Putamen (tissue), 1 donor: ENCODE data around the gene CDT1.

Experiments used
- DNase-seq: peaks from one replicate; pipeline ENCODE4 v3.0.0-alpha.2; 2016; ENCODE audit warnings: low spot score

The CDT1 gene

DNA sequence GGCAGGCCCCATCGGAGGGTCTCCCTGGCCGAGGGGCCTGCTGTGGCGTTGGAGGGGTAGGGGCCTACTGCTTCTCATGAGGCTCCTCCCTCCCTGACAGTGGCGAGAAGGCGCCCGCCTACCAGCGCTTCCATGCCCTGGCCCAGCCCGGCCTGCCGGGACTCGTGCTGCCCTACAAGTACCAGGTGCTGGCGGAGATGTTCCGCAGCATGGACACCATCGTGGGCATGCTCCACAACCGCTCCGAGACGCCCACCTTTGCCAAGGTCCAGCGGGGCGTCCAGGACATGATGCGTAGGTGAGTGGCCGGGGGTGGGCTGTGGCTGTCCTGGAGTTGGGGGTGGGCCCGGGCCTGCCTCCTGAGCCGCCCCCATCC lies 1.7 kb downstream of the CDT1 start:
- no peak for DNase-seq

DNA sequence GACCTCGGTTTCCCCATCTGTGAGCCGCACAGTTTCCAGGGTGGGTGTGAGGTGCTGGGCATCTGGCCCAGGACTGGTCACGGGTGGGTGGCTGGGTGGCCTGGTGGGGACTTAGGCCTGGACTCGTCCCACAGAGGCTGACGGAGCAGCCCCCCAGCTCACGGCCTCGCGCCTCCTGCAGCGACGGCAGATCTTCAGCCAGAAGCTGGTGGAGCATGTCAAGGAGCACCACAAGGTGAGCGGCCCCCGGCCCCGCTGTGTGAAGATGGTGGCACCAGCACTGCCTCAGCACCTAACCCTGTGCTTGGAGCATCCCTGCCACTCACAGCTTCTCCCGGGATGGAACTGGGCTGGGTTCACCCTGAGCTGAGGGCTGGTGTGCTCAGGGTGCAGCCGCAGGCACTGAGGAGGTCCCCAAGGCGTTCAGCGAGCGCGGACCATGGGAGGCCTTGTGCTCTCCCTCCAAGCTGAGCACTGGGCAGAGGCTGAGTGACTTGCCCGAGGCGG lies 2.4 kb downstream of the CDT1 start:
- no peak for DNase-seq

DNA sequence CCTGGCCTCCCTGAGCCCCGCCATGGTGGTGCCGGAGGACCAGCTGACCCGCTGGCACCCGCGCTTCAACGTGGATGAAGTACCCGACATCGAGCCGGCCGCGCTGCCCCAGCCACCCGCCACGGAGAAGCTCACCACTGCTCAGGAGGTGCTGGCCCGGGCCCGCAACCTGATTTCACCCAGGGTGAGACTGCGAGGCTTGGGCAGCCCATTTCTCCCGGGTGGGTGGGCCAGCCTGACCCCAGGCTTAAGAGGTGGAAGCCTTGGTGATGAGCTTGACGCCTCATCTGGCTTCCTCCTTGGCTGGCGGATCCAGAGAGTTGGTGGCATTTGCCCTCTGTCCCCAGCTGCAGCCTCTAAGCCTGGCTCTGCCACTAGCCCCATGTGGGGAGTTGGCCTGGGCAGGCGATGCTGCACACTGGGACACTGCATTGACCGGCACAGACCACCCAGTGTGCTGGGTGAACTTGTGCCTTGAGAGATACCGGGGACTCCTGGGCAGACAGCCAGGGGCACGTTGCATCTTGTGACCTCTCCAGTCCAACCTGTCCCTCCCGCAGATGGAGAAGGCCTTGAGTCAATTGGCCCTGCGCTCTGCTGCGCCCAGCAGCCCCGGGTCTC lies 3.0 kb downstream of the CDT1 start:
- DNase-seq: no peak

DNA sequence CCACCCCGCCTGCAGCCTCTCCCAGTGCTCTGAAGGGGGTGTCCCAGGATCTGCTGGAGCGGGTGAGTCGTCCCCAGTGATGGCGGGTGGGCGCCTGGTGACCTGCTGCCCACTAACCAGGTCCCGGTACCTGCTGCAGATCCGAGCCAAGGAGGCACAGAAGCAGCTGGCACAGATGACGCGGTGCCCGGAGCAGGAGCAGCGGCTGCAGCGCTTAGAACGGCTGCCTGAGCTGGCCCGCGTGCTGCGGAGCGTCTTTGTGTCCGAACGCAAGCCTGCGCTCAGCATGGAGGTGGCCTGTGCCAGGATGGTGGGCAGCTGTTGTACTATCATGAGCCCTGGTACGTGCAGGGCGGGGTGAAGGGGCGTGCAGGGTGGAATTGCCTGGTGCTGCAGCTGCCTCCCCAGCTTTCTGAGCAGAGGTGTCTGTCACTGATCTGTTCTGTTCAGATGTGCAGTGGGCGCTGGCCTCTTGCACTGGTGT lies 3.6 kb downstream of the CDT1 start:
- DNase-seq: no peak

DNA sequence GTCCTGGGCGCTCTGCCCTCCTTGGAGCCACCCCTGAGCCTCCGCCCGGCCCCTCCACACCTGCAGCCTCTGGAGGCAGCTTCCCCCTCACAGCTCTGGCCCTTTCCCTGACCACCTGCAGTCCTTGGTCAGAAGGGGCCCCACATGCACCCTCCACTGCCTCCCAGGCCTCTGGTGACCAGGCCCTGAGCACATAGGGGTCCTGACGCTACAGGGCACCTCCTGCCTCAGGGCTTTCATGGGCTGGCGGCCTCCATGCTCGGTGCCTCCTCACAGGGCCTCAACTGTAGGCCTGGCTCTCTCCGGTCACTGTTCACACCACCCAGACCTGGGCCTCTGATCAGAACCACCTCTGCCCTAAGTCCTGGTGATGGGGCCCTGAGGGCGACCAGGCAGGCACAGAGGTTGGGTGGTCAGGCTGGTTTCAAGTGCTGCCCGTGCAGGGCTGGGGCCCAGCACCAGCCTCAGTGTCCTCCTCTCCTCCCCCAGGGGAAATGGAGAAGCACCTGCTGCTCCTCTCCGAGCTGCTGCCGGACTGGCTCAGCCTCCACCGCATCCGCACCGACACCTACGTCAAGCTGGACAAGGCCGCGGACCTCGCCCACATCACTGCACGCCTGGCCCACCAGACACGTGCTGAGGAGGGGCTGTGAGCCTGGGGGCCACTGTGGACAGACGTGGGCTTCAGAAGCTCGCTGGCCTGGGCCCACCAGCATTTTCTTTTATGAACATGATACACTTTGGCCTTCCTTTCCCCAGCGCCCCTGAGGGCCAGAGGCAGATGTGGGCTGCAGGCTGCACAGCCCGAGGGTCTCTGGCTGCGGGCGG lies 4.3 kb downstream of the CDT1 start:
- DNase-seq: no peak

DNA sequence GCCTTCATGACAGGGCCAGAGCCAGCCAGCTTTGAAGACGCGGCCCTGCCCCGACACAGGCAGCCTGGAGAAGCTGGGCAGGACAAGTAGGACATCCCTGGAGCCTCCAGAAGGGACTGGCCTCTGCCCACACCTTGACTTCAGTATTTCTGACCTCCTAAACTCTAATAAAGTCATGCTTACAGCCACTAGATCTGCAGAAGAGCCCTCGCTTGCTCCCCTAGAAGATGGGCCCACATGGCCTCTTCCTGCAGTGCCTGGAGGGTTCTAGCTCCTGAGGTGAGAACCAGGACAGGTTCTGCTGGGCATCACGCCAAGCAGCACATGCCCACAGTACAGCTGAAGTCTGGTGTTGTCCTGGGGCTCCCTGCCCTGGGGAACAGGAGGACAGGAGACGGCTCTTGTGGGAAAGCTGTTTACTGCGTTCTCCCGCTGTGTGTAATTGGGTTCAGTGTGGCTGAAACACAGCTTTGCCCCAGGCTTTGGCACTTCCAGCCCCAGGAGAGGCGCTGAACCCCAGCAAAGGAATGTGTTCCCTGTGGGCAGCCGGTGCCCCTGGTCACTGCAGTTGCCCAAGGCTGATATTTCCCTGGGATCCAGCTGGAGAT lies 5.6 kb downstream of the CDT1 start:
- no peak for DNase-seq

DNA sequence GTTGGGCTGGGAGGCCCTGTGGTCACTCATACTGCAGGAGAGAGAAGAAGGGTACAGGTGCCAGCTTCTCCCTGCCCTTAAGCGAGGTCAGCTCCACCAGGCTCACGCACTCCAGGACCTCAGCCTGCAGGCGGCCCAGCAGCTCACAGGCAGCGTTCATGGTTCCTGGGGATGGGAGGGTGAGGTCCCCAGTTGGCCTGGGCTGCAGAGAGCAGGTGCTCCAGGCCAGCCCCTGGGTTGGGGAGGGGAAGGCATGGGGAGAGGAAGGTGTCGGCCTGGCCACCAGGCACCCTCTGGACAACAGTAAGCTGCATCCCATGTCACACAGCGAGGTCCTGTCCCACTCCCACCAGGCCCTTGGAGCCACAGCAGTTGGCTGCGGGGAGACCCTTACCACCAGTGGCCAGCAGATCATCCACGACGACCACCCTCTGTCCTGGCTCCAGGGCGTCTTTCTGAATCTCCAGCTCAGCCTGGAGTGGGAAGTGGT lies 6.1 kb downstream of the CDT1 start:
- DNase-seq: no peak

DNA sequence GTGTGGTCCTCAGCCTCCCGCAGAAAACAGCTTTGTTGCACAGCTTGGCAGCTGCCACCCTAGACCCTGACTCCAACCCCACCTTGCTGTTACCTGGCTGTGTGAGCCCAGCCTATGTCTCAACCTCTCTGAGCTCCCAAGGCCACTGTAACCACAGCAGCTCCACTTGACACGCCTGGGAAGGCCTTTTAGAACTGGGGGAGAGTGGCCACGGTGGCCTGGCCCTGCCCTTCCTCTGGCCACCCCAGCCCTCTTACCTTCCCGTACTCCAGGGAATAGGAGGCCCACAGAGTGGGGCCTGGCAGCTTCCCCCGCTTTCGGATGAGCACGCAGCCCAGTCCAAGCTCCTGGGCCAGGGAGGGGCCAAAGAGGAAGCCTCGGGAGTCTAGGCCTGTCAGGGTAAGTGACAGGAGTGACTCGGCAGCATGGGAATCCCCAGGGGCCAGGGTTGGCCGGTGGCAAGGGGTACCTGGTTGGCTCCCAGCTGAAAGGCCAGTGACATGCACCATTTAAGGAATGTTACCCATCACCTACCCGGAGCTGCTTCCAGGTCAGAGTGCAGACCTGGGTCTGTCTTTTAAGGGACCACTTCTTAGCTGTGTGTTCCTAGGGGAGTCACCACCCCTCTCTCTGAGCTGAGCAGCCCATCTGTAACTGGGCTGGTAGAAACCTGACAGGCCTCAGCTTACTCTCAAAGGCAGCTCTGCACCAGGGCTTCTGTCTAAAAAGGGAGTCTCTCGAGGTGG lies 6.8 kb downstream of the CDT1 start:
- no peak for DNase-seq

DNA sequence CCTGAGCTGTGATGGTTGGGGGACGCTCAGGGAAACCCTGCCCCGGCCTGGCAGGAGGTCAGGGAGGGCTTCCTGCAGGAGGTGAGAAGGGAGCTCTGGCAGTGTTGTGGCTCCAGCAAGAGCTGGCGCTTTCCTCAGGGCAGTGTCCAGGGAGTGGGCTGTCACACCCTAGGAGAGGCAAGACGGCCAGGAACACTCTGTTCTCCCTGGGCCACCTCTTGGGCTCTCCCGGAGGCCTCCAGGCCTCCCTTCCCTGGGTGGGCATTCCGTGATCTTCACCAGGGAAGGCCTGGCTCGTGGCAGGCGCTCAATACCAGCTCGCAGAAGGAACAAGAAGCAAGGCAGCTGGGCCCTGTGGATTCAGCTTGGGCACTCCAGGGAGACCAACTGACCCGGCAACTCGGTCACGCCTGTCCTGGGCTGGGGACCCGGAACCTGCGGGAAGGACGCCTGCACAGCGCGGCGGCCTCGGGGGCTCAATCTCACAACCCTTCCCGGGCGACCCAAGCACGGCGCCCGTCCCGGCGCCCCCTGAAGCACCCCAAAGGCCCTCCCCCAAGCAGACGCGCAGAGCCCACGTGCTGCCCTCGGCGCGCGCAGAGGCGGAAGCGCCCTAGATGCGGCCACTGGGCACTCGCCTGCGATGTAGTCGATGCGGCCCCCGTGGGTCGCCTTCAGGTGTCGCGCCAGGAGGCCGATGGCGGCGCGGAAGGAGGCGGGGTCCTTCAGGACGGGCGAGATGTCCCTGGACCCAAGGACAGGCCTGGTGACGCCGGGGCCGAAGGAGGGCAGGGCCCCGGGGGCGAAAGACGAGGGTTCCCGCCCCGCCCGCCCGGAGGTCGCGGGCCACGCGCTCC lies 7.6 kb downstream of the CDT1 start:
- peak; percentile 86 for DNase-seq

DNA sequence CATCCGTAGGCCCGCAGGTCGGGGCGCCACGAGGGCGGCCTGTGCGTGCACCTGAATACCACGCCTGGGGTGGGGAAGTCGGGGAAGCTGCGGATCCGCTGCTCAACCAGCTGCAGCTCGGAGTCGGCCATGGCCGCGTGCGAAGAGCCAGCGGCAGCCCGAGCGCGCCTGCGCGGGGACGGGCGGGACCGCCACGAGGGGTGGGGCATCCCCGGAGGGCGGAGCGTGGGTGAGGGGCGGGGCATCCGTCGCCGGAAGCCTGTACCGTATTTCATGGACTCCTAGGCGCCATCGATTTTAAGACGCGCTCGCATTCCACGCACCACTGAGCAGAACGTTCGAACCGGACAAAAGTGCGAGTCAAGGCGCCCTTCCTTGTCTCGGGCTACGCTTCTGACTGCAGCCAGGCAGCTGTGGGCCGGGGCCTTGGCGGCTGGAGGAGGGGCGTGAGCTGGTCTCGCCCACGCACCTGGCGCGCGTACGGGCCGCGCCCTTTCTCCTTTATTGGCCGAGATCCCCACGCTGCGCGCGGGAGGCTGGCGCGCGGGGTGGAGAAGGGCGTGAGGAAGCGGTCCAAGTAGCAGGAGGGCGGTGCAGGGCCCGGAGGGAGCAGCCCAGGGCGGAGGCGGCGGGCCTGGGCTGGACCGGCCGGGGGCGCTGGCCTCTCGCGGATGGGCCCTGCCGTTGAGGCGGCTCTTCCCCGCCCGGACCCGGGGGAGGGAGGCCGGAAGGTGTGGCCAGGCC lies 8.4 kb downstream of the CDT1 start, which contains the start of gene APRT:
Gene APRT, minus strand, starts transcription at position 160 of the 744 bp plus-strand sequence. Its CDS starts 29 bp downstream, at position 131.
- DNase-seq: peak; percentile 91

DNA sequence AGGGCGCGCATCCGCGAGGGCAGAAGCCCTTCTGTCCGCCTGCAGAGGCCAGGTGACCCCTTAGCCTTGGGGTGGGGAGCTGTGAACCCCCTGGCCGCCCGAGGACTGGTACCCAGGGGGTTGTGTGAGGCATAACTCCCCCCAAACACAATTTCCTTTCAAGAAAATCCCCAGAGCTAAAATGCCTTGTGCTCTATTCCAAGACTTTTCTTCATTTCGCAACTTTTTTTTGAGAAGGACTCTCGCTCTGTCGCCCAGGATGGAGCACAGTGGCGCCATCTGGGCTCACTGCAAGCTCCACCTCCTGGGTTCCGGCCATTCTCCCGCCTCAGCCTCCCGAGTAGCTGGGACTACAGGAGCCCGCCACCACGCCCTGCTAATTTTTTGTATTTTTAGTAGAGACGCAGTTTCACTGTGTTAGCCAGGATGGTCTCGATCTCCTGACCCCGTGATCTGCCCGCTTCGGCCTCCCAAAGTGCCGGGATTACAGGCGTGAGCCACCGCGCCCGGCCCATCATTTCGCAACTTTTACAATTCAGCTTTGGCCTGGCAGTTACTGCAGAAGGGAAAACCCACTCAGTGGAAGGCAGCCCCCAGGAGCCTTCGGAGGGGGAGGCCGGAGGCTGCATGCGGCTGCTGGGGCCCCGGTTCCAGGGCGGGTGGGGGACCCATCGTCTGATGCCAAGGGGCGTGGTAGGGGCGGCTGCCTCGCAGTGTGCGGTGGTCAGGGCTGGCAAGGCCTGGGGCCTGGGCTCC lies 9.1 kb downstream of the CDT1 start:
- DNase-seq: no peak

DNA sequence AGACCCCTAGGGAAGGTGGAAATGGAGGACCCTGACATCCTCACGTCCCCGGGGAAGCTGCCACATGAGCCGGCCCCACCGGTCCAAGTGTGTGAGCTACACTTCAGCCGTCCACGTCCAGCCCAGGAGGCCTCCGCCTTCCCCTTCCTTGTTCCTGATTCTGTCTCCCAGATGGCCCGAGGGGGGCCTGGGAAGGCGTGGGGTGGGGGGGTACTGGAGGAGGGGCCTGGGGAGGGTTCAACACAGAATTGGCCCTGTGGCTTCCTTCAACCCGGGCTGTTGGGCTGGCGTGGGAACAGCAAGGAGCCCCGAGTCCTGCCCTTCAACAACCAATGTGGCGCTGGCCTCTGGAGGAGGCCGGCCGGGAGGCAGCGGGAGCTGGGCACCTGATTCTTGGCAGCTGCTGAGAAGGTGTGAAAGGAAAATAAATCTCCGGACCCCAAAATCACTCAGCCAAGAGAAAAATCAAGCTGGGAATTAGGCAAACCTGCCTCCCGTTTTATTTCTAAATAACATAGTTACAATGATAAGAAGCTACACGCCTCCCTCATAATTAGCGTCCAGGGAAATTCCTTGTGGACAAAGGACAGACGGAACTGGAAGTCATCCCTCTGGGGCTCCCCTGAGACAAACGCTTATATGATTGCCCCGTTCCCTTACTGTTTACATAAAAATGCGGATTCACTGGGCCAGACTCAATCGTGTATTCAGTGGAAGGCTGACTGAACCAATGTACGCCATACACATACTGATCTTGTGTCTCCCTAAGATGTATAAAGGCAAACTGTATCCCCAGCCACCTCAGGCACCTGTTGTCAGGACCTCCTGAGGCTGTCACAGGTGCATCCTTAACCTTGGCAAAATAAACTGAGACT lies 9.9 kb downstream of the CDT1 start:
- DNase-seq: no peak

DNA sequence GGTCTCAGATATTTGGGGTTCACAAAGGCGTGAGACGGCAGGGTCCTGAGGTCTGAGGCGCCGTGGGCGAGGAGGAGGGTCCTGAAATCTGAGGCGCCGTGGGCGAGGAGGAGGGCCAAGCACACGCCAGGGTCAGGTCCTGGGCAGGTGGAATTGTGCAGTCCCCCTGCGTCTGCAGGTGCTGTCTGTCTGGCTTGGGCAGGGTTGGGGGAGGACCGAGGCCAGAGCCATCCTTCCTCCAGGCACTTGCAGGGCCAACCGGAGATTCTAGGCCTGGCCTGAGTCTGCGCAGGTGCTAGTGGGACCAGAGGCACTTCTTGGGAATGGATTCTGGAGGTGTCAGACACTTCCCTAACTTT lies 10.5 kb downstream of the CDT1 start:
- DNase-seq: no peak

DNA sequence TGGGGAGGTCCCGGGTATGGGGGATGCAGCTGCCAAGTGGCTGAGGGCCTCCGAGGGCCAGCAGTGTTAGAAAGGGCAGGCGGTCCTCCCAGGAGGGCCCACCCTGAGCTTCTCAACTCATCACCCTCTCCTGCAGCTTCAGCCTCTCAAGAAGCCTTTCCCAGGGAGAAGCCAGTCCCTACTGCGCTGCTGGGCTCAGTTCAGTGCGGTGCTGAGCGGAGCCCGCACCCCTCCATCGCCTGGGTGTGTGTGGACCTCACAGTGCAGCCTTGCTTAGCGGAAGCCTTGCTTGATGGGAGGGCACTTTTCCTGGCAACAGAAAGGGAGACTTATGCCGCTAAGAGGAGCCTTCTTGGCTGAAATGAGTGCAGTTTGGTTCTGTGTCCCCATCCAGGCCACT lies 11.6 kb downstream of the CDT1 start:
- DNase-seq: no peak

DNA sequence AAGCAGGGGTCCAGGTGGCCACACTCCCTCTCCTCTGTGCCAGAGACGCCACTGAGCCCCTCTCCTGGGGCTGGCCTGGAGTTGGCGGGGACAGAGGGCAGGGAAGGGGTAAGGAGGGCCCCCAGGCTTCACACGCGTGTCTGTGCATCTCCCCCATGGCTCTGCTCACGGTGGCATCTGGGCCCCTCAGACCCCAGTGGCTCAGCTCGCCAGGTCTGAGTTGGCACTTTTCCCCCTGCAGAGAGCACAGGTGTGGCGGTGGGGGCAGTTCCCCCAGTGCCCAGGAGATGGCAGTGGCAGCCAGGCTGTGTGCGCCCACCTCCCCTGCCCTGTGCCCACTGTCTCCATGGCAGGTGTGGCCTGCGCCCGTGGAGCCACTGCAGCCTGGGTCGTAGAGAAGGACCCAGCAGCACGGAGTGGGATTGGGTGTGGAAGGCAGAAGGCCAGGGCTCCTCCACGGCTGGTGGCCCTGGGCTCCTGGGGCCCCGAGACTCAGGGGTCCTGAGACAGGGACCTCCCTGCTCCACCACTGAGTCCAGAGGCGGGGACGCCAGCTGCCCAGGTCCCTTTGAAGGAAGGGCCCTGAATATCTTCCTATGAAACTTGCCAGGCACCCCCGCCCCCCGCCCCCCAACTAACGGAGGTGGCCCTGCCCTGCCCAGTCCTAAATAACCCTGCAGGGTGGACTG lies 12.5 kb downstream of the CDT1 start:
- no peak for DNase-seq

DNA sequence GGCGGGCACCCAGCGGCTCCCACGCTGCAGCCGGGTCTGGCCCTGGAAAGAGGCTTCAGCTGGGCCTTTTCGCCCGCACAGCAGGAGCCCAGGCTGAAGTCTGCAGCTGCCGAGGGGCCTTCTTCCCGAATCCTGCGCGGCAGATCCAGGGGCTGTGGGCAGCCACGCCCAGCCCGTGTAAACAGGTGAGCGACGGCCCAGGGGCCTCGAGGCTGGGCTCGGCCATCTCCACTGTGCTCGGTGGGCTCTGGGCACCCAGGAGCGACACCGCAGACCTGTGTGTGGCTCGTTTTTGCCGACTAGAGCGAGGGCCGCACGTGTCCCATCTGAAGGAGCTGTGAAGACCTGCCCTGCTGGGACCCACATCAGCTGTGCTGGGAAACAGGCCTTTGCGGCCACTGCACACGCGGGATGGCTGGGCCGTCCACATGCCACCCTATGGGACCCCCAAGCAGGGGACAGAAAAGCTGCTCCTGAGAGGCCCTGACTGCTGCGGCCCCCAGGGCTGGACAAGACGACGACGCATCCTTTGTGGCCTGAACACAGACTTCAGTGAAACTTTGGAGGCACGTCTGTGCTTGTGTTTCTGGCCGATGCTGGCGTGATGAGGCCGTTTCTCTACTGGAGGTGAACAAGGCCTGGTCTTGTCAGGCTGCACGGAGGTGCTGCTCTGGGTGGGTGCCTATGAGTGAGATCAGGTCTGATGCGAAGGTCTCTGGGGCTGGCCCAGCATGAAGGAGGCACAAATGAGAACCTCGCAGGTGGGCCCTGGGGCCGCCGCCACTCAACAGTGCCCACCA lies 13.3 kb downstream of the CDT1 start:
- DNase-seq: no peak
